IMR-90 (cell line): ENCODE results near the gene FYCO1.

Source experiments
- CTCF ChIP-seq: conservative IDR thresholded peaks from 2 replicates; pipeline ENCODE4 v1.5.1; 2012; ENCODE audit warnings: mild to moderate bottlenecking, low read depth, low read length, improper control_type of control experiment
- ELK1 ChIP-seq: fragments of 150-350 bp; IDR thresholded peaks from 2 replicates; pipeline ENCODE4 v1.6.1; 2016; ENCODE audit warnings: low read depth, mild to moderate bottlenecking, low read length, moderate library complexity, borderline replicate concordance
- MAFK ChIP-seq: IDR thresholded peaks from 2 replicates; pipeline ENCODE4 v1.6.1; 2012; ENCODE audit warnings: low read depth, low read length, improper control_type of control experiment
- USF2 ChIP-seq: fragments of 150-350 bp; IDR thresholded peaks from 2 replicates; pipeline ENCODE4 v1.6.1; 2017; ENCODE audit warnings: mild to moderate bottlenecking, antibody characterized with exemption, low read length, low read depth

- no peak for TF ChIP-seq CTCF
- no peak for TF ChIP-seq USF2
- TF ChIP-seq ELK1 = no peak
- no peak for TF ChIP-seq MAFK
These were observed 33.6 kb downstream of the FYCO1 start for GRCh38 chr3:45962033-45962432.
